Non-pigmented ciliary epithelial cell (primary cell): ENCODE results near the gene PSMA8.
"Not testable (repeated sequence)": the region's sequence is repeated elsewhere in the genome, so short reads cannot be mapped to it uniquely, and the experiment has no call there.

Experiments used
- DNase-seq: peaks from one replicate; pipeline ENCODE4 v3.0.0-alpha.2; 2010; ENCODE audit warnings: low read depth

The PSMA8 gene

GRCh38 chr18:26176134-26176533 is 42.5 kb downstream of the PSMA8 start:
- DNase-seq = no peak

GRCh38 chr18:26181343-26181826 is 47.7 kb downstream of the PSMA8 start:
- no peak for DNase-seq

- DNase-seq = no peak
These were observed 49.9 kb downstream of the PSMA8 start for GRCh38 chr18:26183395-26184112.

GRCh38 chr18:26185267-26185666 is 51.6 kb downstream of the PSMA8 start:
- DNase-seq = no peak

DNA sequence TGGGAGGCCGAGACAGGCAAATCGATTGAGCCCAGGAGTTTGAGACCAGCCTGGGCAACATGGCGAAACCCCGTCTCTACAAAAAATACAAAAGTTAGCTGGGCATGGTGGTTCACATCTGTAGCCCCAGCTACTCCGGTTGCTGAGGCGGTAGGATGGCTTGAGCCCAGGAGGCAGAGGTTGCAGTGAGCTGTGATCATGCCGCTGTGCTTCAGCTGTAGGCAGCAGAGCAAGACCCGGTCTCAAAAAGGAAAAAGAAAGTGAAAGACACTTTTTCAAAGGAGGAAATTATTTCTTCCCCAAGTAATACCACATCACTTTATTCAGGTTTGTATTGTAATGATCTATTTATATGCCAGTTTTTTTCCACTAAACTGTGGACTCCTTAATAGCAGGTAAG is 56.8 kb downstream of the PSMA8 start:
- no peak for DNase-seq

- DNase-seq = no peak
These were observed 58.6 kb downstream of the PSMA8 start for GRCh38 chr18:26192233-26192632.

- no peak for DNase-seq
These were observed 62.9 kb downstream of the PSMA8 start for GRCh38 chr18:26196605-26197004.

DNA sequence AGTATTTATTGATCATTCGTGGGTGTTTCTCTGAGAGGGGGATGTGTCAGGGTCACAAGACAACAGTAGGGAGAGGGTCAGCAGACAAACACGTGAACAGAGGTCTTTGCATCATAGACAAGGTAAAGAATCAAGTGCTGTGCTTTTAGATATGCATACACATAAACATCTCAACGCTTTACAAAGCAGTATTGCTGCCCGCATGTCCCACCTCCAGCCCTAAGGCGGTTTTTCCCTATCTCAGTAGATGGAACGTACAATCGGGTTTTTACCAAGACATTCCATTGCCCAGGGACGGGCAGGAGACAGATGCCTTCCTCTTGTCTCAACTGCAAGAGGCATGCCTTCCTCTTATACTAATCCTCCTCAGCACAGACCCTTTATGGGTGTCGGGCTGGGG is 68.3 kb downstream of the PSMA8 start:
- DNase-seq = not testable (repeated sequence)

- DNase-seq = no peak
These were observed 71.6 kb downstream of the PSMA8 start for GRCh38 chr18:26205318-26205717.

GRCh38 chr18:26206488-26206887 is 72.8 kb downstream of the PSMA8 start:
- no peak for DNase-seq

DNA sequence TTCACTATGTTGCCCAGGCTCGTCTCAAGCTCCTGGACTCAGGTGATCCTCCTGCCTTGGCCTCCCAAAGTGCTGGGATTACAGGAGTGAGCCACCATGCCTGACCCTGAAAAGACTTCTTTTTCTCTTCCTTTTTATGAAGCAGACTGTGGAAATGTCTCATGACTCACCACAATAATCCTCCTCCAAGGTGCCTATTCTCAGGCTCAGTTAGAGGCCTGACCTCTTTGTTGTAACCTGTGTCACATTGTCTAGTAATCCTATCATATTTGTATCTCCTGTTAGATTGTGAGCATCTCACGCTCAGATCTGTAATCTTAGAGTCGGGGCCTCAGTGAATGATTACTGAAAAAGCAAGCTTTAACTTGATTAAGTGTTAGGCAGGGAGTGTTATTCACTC is 74.3 kb downstream of the PSMA8 start:
- no peak for DNase-seq

- DNase-seq = no peak
These were observed 75.3 kb downstream of the PSMA8 start for GRCh38 chr18:26208977-26209376.

GRCh38 chr18:26210147-26210546 is 76.5 kb downstream of the PSMA8 start:
- no peak for DNase-seq

DNA sequence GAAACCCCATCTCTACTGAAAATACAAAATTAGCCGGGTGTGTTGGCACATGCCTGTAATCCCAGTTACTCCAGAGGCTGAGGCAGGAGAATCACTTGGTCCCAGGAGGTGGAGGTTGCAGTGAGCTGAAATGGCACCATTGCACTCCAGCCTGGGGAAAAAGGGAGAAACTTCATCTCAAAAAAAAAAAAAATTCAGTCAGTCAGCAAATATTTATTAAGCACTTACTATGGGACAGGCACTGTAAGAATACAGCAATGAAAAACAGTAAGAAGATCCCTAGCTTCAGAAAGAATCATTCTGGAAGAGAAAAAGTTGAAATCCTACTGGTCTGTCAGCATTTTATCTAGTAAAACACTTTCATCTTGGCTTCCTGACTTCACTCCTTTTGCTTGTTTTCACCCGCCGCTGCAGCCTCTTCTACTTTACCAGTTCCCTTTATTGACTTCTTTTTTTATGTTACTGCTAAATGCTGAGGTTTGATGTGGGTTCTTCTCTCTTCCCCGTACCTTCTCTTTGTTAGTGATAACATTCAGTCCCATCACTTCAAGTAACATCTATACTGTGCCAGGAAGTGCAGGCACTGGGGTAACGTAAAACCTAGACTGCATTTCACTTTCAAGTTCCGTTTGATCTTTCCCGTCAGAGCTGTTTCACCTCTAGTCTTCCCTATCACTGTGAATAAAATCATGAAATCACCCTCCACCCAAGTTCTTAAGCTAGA is 81.7 kb downstream of the PSMA8 start:
- DNase-seq = no peak

DNA sequence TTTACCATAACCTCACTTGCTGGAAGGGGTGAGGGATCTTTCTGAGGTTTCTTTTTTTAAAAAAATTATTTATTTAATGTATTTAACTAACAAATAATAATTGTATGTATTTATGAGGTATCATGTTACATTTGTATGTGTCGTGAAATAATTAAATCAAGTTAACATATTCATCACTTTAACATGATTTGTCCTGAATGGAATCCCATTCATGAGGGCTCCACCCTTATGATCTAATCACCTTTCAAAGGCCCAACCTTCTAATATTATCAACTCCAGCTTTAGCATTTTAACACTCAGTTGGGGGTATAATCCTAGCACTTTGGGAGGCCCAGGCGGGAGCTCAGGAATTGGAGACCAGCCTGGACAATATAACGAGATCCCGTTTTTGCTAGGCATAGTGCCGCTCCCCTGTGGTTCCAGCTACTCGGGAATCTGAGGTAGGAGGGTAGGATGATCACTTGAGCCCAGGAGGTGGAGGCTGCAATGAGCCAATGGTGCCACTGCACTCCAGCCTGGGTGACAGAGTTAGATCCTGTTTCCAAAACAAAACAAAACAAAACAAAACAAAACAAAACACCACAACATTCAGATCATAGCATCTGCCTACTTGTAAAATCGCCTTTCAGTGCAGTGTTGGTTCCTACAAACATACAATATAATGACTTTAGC is 91.5 kb downstream of the PSMA8 start:
- DNase-seq = no peak

- no peak for DNase-seq
These were observed 92.2 kb downstream of the PSMA8 start for GRCh38 chr18:26225915-26226228.

- peak; percentile 58 for DNase-seq
These were observed 92.8 kb downstream of the PSMA8 start, which contains the start of gene TAF4B for GRCh38 chr18:26226229-26227050. TSS of gene TAF4B (plus strand) at chr18:26226445. CDS start at chr18:26226934, 489 bp downstream.

DNA sequence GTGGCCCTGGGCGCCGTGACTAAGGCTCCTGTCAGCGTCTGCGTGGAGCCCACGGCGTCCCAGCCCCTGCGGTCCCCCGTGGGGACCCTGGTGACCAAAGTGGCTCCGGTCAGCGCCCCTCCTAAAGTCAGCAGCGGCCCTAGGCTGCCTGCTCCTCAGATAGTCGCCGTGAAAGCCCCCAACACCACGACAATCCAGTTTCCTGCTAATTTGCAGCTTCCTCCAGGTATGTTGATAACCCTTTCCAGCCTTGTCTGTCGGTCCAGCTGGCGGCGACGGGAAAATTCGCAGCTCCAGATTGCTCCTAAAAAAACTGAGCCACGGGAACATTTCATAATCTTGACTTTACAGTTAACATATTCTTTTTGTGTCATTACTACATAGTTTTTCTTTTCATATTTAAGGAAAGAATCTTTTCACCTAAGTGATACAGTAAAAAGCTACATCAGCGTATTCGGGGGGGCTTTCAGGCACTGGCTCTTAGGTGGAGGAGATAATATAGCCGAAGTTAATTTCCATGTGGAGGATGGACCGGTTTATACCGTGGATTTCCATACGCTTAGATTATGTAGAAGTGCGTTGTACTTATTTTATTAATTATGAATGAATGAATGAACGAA is 93.5 kb downstream of the PSMA8 start:
- no peak for DNase-seq

- no peak for DNase-seq
These were observed 95.0 kb downstream of the PSMA8 start for GRCh38 chr18:26228562-26229260.

GRCh38 chr18:26230497-26230896 is 96.8 kb downstream of the PSMA8 start:
- no peak for DNase-seq

DNA sequence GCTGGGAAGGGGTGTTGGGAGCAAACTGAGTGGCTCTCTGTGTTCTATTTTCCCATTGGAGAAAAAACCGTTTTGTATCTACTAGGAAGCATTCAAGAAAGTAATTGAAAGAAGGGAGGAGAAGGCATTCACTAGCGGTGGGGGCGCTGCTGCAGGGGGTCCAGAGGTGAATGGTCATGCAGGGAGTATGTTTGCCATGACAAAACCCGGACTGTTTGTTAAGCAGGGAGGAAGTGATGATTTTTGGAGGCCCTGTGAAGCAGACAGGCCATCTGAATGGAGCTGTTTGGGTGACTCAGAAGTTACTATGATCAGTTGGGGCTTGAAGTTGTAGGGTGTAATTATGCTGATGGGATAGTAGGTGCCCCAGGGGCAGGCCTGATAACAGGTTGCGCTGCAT is 99.5 kb downstream of the PSMA8 start:
- no peak for DNase-seq
